HEK293 (cell line): ENCODE results near the gene DPEP1.

Source experiments
- PRDM1 ChIP-seq: fragments of 450-650 bp; formaldehyde crosslinking; IDR thresholded peaks from 2 replicates; pipeline ENCODE4; 2016; ENCODE audit warnings: missing biosample characterization, missing genetic modification characterization
- TCF7L2 ChIP-seq: IDR thresholded peaks from 2 replicates; pipeline ENCODE4 v1.6.1; 2011; ENCODE audit warnings: low read depth, mild to moderate bottlenecking, inconsistent platforms, low read length, moderate library complexity, borderline replicate concordance
- ZBTB8A ChIP-seq: fragments of 450-650 bp; formaldehyde crosslinking; IDR thresholded peaks from 2 replicates; pipeline ENCODE4 v1.5.1; 2016; ENCODE audit warnings: missing biosample characterization, missing genetic modification characterization
- ZNF138 ChIP-seq: fragments of 450-650 bp; formaldehyde crosslinking; IDR thresholded peaks from 2 replicates; pipeline ENCODE4 v1.5.1; 2016; ENCODE audit warnings: missing biosample characterization, missing genetic modification characterization, borderline replicate concordance
- ZNF155 ChIP-seq: fragments of 450-650 bp; formaldehyde crosslinking; IDR thresholded peaks from 2 replicates; pipeline ENCODE4 v1.5.1; 2016; ENCODE audit warnings: missing biosample characterization, missing genetic modification characterization
- ZNF274 ChIP-seq, 2 experiments: fragments of 200-500 bp in 1 of 2; fragments of 450-650 bp in 1 of 2; sonication (Bioruptor generic) in 1 of 2; formaldehyde crosslinking in 1 of 2; IDR thresholded peaks; 2 replicates each; pipeline versions ENCODE4 v1.5.1 to v1.6.1; 2014 to 2016; ENCODE audit warnings: borderline replicate concordance in 1 of 2, inconsistent platforms in 1 of 2, low read length in 1 of 2, missing biosample characterization in 1 of 2, missing genetic modification characterization in 1 of 2
- ZNF658 ChIP-seq: fragments of 450-650 bp; formaldehyde crosslinking; IDR thresholded peaks from 2 replicates; pipeline ENCODE4; 2016; ENCODE audit warnings: missing biosample characterization, missing genetic modification characterization
- ZNF785 ChIP-seq: fragments of 450-650 bp; formaldehyde crosslinking; IDR thresholded peaks from 2 replicates; pipeline ENCODE4 v1.5.1; 2016; ENCODE audit warnings: missing biosample characterization, missing genetic modification characterization
- TF ChIP-seq, protein P1 (sequence below): fragments of 450-650 bp; formaldehyde crosslinking; IDR thresholded peaks from 2 replicates; pipeline ENCODE4 v1.5.1; 2016; ENCODE audit warnings: missing biosample characterization, missing genetic modification characterization
- TF ChIP-seq, protein P2 (sequence below): fragments of 450-650 bp; formaldehyde crosslinking; IDR thresholded peaks from 2 replicates; pipeline ENCODE4 v1.5.1; 2016; ENCODE audit warnings: missing biosample characterization, missing genetic modification characterization
- TF ChIP-seq, protein P3 (sequence below): fragments of 450-650 bp; IDR thresholded peaks from 2 replicates; pipeline ENCODE4 v1.5.1; 2018; ENCODE audit warnings: missing biosample characterization, mild to moderate bottlenecking, missing genetic modification characterization
- TF ChIP-seq, protein P4 (sequence below): fragments of 450-650 bp; formaldehyde crosslinking; IDR thresholded peaks from 2 replicates; pipeline ENCODE4 v1.5.1; 2016; ENCODE audit warnings: missing biosample characterization, missing genetic modification characterization

DNA sequence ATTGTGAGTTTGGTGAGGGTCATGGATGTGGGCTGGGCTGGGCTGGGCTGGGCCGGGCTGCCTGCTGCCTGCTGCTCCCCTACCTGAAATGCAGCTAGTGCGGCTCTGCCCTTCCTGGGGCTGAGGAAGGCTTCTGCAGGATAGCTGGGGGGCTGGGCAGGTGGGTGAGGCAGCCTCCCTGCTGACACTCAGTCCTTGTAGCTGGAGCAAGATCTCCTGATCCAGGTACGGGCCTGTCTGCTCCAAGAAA is 48.3 kb upstream of the DPEP1 start:
- TF ChIP-seq, protein P1, sequence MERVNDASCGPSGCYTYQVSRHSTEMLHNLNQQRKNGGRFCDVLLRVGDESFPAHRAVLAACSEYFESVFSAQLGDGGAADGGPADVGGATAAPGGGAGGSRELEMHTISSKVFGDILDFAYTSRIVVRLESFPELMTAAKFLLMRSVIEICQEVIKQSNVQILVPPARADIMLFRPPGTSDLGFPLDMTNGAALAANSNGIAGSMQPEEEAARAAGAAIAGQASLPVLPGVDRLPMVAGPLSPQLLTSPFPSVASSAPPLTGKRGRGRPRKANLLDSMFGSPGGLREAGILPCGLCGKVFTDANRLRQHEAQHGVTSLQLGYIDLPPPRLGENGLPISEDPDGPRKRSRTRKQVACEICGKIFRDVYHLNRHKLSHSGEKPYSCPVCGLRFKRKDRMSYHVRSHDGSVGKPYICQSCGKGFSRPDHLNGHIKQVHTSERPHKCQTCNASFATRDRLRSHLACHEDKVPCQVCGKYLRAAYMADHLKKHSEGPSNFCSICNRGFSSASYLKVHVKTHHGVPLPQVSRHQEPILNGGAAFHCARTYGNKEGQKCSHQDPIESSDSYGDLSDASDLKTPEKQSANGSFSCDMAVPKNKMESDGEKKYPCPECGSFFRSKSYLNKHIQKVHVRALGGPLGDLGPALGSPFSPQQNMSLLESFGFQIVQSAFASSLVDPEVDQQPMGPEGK (tag by site-specific recombination), result no peak
- TF ChIP-seq, protein P2, sequence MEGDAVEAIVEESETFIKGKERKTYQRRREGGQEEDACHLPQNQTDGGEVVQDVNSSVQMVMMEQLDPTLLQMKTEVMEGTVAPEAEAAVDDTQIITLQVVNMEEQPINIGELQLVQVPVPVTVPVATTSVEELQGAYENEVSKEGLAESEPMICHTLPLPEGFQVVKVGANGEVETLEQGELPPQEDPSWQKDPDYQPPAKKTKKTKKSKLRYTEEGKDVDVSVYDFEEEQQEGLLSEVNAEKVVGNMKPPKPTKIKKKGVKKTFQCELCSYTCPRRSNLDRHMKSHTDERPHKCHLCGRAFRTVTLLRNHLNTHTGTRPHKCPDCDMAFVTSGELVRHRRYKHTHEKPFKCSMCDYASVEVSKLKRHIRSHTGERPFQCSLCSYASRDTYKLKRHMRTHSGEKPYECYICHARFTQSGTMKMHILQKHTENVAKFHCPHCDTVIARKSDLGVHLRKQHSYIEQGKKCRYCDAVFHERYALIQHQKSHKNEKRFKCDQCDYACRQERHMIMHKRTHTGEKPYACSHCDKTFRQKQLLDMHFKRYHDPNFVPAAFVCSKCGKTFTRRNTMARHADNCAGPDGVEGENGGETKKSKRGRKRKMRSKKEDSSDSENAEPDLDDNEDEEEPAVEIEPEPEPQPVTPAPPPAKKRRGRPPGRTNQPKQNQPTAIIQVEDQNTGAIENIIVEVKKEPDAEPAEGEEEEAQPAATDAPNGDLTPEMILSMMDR, result no peak
- TF ChIP-seq, protein P3, sequence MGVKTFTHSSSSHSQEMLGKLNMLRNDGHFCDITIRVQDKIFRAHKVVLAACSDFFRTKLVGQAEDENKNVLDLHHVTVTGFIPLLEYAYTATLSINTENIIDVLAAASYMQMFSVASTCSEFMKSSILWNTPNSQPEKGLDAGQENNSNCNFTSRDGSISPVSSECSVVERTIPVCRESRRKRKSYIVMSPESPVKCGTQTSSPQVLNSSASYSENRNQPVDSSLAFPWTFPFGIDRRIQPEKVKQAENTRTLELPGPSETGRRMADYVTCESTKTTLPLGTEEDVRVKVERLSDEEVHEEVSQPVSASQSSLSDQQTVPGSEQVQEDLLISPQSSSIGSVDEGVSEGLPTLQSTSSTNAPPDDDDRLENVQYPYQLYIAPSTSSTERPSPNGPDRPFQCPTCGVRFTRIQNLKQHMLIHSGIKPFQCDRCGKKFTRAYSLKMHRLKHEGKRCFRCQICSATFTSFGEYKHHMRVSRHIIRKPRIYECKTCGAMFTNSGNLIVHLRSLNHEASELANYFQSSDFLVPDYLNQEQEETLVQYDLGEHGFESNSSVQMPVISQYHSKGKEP (tag by site-specific recombination), result peak; percentile 50
- TF ChIP-seq, protein P4, sequence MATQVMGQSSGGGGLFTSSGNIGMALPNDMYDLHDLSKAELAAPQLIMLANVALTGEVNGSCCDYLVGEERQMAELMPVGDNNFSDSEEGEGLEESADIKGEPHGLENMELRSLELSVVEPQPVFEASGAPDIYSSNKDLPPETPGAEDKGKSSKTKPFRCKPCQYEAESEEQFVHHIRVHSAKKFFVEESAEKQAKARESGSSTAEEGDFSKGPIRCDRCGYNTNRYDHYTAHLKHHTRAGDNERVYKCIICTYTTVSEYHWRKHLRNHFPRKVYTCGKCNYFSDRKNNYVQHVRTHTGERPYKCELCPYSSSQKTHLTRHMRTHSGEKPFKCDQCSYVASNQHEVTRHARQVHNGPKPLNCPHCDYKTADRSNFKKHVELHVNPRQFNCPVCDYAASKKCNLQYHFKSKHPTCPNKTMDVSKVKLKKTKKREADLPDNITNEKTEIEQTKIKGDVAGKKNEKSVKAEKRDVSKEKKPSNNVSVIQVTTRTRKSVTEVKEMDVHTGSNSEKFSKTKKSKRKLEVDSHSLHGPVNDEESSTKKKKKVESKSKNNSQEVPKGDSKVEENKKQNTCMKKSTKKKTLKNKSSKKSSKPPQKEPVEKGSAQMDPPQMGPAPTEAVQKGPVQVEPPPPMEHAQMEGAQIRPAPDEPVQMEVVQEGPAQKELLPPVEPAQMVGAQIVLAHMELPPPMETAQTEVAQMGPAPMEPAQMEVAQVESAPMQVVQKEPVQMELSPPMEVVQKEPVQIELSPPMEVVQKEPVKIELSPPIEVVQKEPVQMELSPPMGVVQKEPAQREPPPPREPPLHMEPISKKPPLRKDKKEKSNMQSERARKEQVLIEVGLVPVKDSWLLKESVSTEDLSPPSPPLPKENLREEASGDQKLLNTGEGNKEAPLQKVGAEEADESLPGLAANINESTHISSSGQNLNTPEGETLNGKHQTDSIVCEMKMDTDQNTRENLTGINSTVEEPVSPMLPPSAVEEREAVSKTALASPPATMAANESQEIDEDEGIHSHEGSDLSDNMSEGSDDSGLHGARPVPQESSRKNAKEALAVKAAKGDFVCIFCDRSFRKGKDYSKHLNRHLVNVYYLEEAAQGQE (tag by site-specific recombination), result no peak
- TF ChIP-seq ZNF785 (tag by site-specific recombination), result no peak
- no peak for TF ChIP-seq ZNF155 (tag by site-specific recombination)
- no peak for TF ChIP-seq TCF7L2
- no peak for TF ChIP-seq ZNF658 (tag by site-specific recombination)
- no peak for TF ChIP-seq ZNF138
- TF ChIP-seq ZBTB8A, result peak; percentile 83
- TF ChIP-seq ZNF274 (IDR thresholded peaks at IDR 0.05; ENCODE audit: low read length), result no peak
- TF ChIP-seq ZNF274 (tag by site-specific recombination; IDR thresholded peaks at IDR 0.05; ENCODE audit: borderline replicate concordance), result no peak
- no peak for TF ChIP-seq PRDM1 (tag by site-specific recombination)
